Kidney epithelial cell (primary cell): Measurements from ENCODE around the gene UMAD1. TPM values are rescaled to one million over a fixed set of nuclear protein-coding genes. Genes with fewer than 3 reads are reported as not detected.

ENCODE experiments used
- DNase-seq: peaks from one replicate; pipeline ENCODE4 v3.0.0-alpha.2; 2010; ENCODE audit warnings: low read depth
- H3K27me3 ChIP-seq: 2 replicates; pipeline ENCODE4 v1.6.0; 2011; ENCODE audit warnings: low read length; ENCODE audit not compliant: control insufficient read depth, insufficient read depth
- H3K36me3 ChIP-seq: 2 replicates; pipeline ENCODE4 v1.5.1; 2011; ENCODE audit warnings: low read length; ENCODE audit not compliant: control insufficient read depth, insufficient read depth
- H3K4me3 ChIP-seq: 2 replicates; pipeline ENCODE4 v1.5.1; 2011; ENCODE audit warnings: low read depth, mild to moderate bottlenecking, control low read depth, low read length
- total RNA-seq: library from RNA; depleted of rRNA; stranded (reverse); fragments of >200 nt; gene quantifications from 2 replicates; pipeline ENCODE4 v1.2.3, GENCODE V29; 2015
- TF ChIP-seq, protein P1 (sequence below): IDR thresholded peaks from 2 replicates; pipeline ENCODE4 v1.5.1; 2011; ENCODE audit warnings: mild to moderate bottlenecking, moderate library complexity, low read length, control low read depth, inconsistent platforms; ENCODE audit not compliant: insufficient read depth, poor library complexity, severe bottlenecking

Gene UMAD1
- total RNA-seq, 1 donor from 2014 or later: 10.7 TPM

DNA sequence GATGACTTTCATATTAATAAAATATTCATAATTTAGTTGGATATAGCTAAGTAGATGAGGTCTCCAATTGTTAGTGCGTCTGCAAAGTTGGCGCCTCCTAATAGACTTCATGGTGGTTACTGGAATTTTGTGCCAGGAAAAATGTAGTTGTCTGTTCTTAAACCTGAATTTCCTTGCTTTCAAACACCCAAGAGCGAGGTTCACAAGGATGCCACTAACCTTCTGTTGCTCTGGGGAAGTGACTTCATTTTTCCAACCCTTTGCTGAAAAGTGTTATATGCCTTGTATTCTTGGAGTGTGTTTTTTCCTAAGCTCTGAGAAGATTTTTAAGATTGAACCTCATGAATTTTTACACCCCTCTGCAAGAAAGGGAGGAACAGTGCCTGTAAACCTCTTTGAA lies 229.1 kb downstream of the UMAD1 start:
- Histone ChIP-seq H3K4me3 (no peak overlapping the region), H3K36me3 (no peaks in the 10 kb centered on the region), H3K27me3 (no peaks in the 10 kb centered on the region)
- no peak for DNase-seq
- TF ChIP-seq, protein P1, sequence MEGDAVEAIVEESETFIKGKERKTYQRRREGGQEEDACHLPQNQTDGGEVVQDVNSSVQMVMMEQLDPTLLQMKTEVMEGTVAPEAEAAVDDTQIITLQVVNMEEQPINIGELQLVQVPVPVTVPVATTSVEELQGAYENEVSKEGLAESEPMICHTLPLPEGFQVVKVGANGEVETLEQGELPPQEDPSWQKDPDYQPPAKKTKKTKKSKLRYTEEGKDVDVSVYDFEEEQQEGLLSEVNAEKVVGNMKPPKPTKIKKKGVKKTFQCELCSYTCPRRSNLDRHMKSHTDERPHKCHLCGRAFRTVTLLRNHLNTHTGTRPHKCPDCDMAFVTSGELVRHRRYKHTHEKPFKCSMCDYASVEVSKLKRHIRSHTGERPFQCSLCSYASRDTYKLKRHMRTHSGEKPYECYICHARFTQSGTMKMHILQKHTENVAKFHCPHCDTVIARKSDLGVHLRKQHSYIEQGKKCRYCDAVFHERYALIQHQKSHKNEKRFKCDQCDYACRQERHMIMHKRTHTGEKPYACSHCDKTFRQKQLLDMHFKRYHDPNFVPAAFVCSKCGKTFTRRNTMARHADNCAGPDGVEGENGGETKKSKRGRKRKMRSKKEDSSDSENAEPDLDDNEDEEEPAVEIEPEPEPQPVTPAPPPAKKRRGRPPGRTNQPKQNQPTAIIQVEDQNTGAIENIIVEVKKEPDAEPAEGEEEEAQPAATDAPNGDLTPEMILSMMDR: no peak

DNA sequence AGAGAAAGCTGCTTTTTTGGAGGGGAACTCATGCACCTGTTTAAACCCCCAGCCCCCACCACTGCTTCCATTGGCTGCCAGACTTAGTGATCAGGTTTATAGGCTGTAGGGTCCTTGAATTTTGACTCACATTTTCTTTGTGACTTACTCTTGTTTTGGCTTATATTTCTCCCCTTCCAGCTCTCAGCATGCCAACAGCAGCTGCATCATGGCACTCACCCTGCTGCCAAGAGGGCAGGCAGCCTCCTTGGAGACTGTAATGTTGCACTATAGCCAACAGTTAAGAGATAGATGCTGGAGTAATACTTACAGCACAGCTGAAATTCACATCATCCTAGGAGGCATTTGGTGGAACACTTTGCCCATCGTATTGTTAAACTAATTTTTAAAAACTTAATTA lies 230.0 kb downstream of the UMAD1 start:
- H3K27me3 ChIP-seq: no peaks in the 10 kb centered on the region
- no peak overlapping the region for H3K4me3 ChIP-seq
- H3K36me3 ChIP-seq: no peaks in the 10 kb centered on the region
- no peak for DNase-seq
- TF ChIP-seq, protein P1: no peak

DNA sequence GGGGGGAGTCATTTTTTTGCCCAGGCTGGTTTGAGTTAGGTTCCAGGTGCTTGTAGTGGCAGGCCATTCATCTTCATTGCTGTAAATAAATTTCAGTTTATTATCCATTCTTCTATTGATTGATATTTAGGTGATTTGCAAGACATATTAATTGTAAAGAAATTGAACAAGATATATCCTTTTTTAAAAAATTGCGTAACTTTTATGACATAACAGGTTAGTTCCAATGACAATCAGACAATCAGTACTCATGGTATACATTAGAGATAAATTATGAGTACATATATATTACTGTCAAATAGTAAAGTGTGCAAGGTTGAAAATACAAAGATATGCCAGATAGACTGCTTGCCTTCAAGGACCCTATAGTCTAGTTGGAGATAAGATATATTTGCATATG lies 235.9 kb downstream of the UMAD1 start:
- no peaks in the 10 kb centered on the region for H3K27me3 ChIP-seq
- no peaks in the 10 kb centered on the region for H3K36me3 ChIP-seq
- TF ChIP-seq, protein P1: no peak
- no peak overlapping the region for H3K4me3 ChIP-seq
- DNase-seq: no peak

DNA sequence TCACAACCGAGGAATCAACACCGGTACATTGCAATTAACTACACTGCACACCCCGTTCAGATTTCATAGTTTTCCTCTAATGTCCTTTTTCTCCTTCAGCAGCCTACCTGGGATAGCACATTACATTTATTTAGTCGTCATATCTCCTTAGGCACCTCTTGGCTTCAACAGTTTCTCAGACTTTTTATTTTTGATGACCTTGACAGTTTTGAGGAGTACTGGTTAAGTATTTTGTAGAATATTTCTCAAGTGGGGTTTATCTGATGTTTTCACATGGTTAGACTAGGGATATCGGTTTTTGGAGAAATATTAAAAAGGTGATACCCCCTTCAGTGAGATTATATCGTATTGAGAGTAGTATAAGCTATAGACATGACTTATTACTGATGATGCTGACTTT lies 241.0 kb downstream of the UMAD1 start:
- no peak for DNase-seq
- TF ChIP-seq, protein P1: no peak
- no peak overlapping the region for H3K4me3 ChIP-seq
- H3K36me3 ChIP-seq: no peaks in the 10 kb centered on the region
- H3K27me3 ChIP-seq: no peaks in the 10 kb centered on the region

DNA sequence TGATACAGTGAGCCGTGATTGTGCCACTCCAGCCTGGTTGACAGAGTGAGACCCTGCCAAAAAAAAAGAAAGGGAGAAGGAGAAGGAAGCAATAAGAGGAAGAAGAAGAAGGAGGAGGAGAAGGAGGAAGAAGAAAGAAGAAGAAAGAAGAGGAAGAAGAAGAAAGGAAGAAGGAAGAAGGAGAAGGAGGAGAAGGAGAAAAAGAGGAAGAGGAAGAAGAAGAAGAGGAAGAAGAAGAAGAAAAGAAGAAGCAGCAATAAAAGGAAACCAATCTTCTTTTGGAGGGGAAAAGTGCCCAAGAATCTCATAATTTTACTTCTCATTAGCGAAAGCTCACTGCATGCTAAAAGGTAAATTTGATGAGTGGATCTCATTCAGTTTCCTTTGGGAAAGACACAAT lies 242.3 kb downstream of the UMAD1 start:
- no peak for DNase-seq
- Histone ChIP-seq H3K36me3 (no peaks in the 10 kb centered on the region), H3K4me3 (no peak overlapping the region), H3K27me3 (no peaks in the 10 kb centered on the region)
- TF ChIP-seq, protein P1: no peak

DNA sequence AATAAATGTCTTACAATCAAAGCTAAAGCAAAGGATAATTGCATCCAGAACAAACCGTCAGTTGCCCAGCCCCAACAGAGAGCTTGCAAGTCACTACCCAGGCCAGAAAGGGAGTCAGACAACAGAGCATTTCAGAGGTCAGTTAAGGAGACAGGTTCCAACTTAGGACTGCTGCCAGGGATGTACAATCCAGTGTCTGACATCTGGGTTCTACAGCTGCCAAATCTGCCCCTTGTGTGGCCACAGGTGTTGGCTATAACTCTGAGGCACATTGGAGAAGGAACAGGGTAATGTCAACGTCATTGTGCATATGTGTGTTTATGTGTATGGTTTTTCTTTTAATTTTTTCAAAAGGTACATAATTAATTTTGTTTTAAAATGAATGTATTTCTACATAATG lies 242.8 kb downstream of the UMAD1 start:
- Histone ChIP-seq H3K4me3 (no peak overlapping the region), H3K27me3 (no peaks in the 10 kb centered on the region), H3K36me3 (no peaks in the 10 kb centered on the region)
- no peak for DNase-seq
- TF ChIP-seq, protein P1: no peak
